Measurements from ENCODE around the gene ZNF555.

ZNF555 gene

DNA sequence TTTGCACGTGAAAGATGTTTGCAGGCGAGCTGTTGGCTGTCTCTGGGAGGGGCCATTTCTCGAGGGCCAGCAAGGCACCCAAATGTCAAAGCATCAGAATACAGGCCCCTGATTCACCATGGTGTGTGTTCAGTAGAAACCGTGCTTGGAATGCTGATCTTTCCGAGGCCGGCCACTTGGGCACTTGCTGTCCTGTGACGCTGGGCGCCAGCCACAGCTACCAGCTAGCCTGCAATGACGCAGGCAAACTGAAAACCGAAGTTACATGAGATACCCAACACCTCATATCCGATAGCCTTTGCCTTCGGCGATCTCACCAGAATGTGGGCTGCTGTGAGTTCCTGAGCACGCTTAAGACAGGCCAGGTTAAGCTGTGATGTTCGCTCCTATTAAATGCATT, 44.0 kb upstream of the ZNF555 start:
- H3K27ac ChIP-seq (ENCODE audit: low read depth, low read length) = no peak overlapping the region
- H3K9me2 ChIP-seq (replicated peaks; ENCODE audit: control insufficient read depth, low read length) = no peaks in the 10 kb centered on the region
- H3K4me2 ChIP-seq (ENCODE audit: low read length) = no peak overlapping the region
- peaks cover 5% of the 10 kb centered on the region; the same call in 1 of the 2 replicates for H3K4me1 ChIP-seq (ENCODE audit: control insufficient read depth, low read length)
- H3K9me3 ChIP-seq (ENCODE audit: control insufficient read depth, insufficient read depth, low read length) = no peaks in the 10 kb centered on the region
- peaks cover 89% of the 10 kb centered on the region for H3K36me3 ChIP-seq (ENCODE audit: control insufficient read depth, low read length)
- H3K79me2 ChIP-seq (ENCODE audit: control insufficient read depth, low read length) = peaks cover 23% of the 10 kb centered on the region
- no peak for TF ChIP-seq EZH2phosphoT487 (IDR thresholded peaks at IDR 0.05; ENCODE audit: borderline replicate concordance, low read length)
- TF ChIP-seq CTCF (IDR thresholded peaks at IDR 0.05; ENCODE audit: low read depth, low read length, poor library complexity, severe bottlenecking) = no peak
- no peaks in the 10 kb centered on the region; the same call in 1 of the 2 replicates for H3F3A ChIP-seq (ENCODE audit: control insufficient read depth, insufficient read depth)
- no peaks in the 10 kb centered on the region for H3K27me3 ChIP-seq (ENCODE audit: control insufficient read depth, low read length)
- no peaks in the 10 kb centered on the region for H4K20me1 ChIP-seq (ENCODE audit: control insufficient read depth, insufficient read depth, low read depth, low read length)
- no peak overlapping the region for H3K4me3 ChIP-seq (ENCODE audit: low read length)

DNA sequence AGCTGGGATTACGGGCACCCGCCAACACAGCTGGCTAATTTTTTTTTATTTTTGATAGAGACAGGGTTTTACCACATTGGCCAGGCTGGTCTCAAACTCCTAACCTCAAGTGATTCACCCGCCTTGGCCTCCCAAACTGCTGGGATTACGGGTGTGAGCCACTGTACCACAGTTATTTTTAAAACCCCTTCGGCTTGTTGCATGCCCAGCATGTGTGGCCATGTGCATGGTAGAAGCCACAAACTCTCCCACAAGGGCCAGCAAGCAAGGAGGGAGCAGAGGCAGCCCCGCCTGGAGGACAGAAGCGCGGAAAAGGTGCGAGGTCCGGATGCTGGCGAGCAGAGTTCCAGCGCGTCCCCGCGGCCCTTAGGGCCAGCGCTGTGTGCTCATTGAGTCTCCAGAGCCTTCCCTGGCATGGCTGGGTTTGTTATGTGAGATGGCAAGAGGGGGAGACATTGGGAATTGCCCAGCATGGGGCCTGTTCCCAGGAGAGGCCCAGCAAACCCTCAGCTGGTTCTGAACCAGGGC, 43.1 kb upstream of the ZNF555 start:
- H3F3A ChIP-seq (ENCODE audit: control insufficient read depth, insufficient read depth) = no peaks in the 10 kb centered on the region; the same call in 1 of the 2 replicates
- H4K20me1 ChIP-seq (ENCODE audit: control insufficient read depth, insufficient read depth, low read depth, low read length) = no peaks in the 10 kb centered on the region
- no peaks in the 10 kb centered on the region for H3K4me1 ChIP-seq (ENCODE audit: control insufficient read depth, low read length)
- H3K79me2 ChIP-seq (ENCODE audit: control insufficient read depth, low read length) = peaks cover 19% of the 10 kb centered on the region
- H3K27me3 ChIP-seq (ENCODE audit: control insufficient read depth, low read length) = no peaks in the 10 kb centered on the region
- H3K9me3 ChIP-seq (ENCODE audit: control insufficient read depth, insufficient read depth, low read length) = no peaks in the 10 kb centered on the region
- H3K36me3 ChIP-seq (ENCODE audit: control insufficient read depth, low read length) = peaks cover 92% of the 10 kb centered on the region
- no peak overlapping the region for H3K4me3 ChIP-seq (ENCODE audit: low read length)
- H3K9me2 ChIP-seq (replicated peaks; ENCODE audit: control insufficient read depth, low read length) = no peaks in the 10 kb centered on the region
- no peak overlapping the region for H3K4me2 ChIP-seq (ENCODE audit: low read length)
- TF ChIP-seq EZH2phosphoT487 (IDR thresholded peaks at IDR 0.05; ENCODE audit: borderline replicate concordance, low read length) = no peak
- no peak for TF ChIP-seq CTCF (IDR thresholded peaks at IDR 0.05; ENCODE audit: low read depth, low read length, poor library complexity, severe bottlenecking)
- H3K27ac ChIP-seq (ENCODE audit: low read depth, low read length) = no peak overlapping the region

GRCh38 chr19:2798733-2799132, 42.5 kb upstream of the ZNF555 start:
- peaks cover 90% of the 10 kb centered on the region for H3K36me3 ChIP-seq (ENCODE audit: control insufficient read depth, low read length)
- peaks cover 17% of the 10 kb centered on the region for H3K79me2 ChIP-seq (ENCODE audit: control insufficient read depth, low read length)
- H3K4me2 ChIP-seq (ENCODE audit: low read length) = no peak overlapping the region
- no peaks in the 10 kb centered on the region for H3K27me3 ChIP-seq (ENCODE audit: control insufficient read depth, low read length)
- no peaks in the 10 kb centered on the region for H4K20me1 ChIP-seq (ENCODE audit: control insufficient read depth, insufficient read depth, low read depth, low read length)
- no peak overlapping the region for H3K27ac ChIP-seq (ENCODE audit: low read depth, low read length)
- TF ChIP-seq CTCF (IDR thresholded peaks at IDR 0.05; ENCODE audit: low read depth, low read length, poor library complexity, severe bottlenecking) = no peak
- TF ChIP-seq EZH2phosphoT487 (IDR thresholded peaks at IDR 0.05; ENCODE audit: borderline replicate concordance, low read length) = no peak
- no peak overlapping the region for H3K4me3 ChIP-seq (ENCODE audit: low read length)
- no peaks in the 10 kb centered on the region; the same call in 1 of the 2 replicates for H3F3A ChIP-seq (ENCODE audit: control insufficient read depth, insufficient read depth)
- H3K4me1 ChIP-seq (ENCODE audit: control insufficient read depth, low read length) = no peaks in the 10 kb centered on the region
- no peaks in the 10 kb centered on the region for H3K9me3 ChIP-seq (ENCODE audit: control insufficient read depth, insufficient read depth, low read length)
- H3K9me2 ChIP-seq (replicated peaks; ENCODE audit: control insufficient read depth, low read length) = no peaks in the 10 kb centered on the region
